Measurements from ENCODE around the gene DTNB. TPM values are rescaled to one million over a fixed set of nuclear protein-coding genes. Genes with fewer than 3 reads are reported as not detected.
"Not testable (repeated sequence)": the region's sequence is repeated elsewhere in the genome, so short reads cannot be mapped to it uniquely, and the experiment has no call there.

The DTNB gene
- total and polyA plus RNA-seq, 7 donors, result 2.4 to 7.8 (median 4.8) TPM

DNA sequence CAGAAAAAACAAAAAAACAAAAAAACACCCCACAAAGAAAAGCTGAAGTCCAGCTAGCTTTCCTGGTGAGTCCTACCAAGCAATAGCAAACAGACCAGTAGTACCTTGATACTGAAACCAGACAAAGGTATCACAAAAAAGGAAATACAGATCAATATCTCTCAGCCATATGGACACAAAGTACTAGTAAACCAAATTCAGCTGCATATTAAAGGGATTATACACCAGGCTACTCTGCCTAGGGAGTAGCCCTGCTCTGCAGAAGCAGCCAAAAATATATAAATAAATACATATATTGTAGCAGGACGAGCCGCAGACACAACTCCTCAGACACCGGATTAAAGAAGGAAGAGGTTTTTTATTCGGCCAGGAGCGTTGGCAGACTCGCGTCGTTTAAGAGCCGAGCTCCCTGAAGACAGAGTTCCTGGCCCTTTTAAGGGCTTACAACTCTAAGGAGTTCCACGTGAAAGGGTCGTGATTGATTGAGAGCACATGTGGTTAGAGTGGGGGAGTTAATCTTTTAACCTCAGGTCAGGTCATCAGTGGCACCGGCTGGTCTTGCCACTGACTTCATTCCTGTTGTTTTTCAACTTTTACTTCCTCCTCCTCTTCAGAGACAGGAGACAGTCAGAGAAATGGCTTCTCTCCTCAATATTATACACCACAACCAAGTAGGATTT, 38.4 kb upstream of the DTNB start:
- Histone ChIP-seq H3K36me3 (no peaks in the 10 kb centered on the region), H3K4me3 (peak overlapping the region in 2 of 4 donors; percentile 16 to 22)
- TF ChIP-seq, protein P1, sequence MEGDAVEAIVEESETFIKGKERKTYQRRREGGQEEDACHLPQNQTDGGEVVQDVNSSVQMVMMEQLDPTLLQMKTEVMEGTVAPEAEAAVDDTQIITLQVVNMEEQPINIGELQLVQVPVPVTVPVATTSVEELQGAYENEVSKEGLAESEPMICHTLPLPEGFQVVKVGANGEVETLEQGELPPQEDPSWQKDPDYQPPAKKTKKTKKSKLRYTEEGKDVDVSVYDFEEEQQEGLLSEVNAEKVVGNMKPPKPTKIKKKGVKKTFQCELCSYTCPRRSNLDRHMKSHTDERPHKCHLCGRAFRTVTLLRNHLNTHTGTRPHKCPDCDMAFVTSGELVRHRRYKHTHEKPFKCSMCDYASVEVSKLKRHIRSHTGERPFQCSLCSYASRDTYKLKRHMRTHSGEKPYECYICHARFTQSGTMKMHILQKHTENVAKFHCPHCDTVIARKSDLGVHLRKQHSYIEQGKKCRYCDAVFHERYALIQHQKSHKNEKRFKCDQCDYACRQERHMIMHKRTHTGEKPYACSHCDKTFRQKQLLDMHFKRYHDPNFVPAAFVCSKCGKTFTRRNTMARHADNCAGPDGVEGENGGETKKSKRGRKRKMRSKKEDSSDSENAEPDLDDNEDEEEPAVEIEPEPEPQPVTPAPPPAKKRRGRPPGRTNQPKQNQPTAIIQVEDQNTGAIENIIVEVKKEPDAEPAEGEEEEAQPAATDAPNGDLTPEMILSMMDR (IDR thresholded peaks at IDR 0.05), result no peak
- TF ChIP-seq EP300 (IDR thresholded peaks at IDR 0.05) (no peak), POLR2A (IDR thresholded peaks at IDR 0.05) (no peak), POLR2AphosphoS5 (IDR thresholded peaks at IDR 0.05) (no peak)

DNA sequence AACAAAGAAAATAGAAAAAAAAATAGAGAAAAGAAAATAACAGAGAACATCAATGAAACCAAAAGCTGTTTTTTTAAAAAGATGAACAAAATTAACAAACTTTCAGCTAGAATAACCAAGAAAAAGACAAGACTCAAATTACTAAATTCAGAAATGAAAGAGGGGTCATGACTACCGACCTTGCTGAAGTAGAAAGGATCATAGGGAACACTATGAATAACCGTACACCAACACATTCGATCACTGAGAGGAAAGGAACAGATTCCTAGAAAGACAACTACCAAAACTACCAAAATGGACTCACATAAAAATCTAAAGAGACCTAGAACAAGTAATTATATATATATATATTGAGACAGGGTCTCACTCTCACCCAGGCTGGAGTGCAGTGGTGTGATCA, 37.4 kb upstream of the DTNB start:
- H3K4me1 ChIP-seq, result peaks cover 0 to 7% (median 0%) of the 10 kb centered on the region in 4 donors
- no peak for TF ChIP-seq EP300 (IDR thresholded peaks at IDR 0.05)
- no peak for DNase-seq
- H3K36me3 ChIP-seq, result no peaks in the 10 kb centered on the region
- H3K27ac ChIP-seq, result no peak overlapping the region
- no peaks in the 10 kb centered on the region for H3K9me3 ChIP-seq
- intact Hi-C loops (cut with DNase I), result no loop called here
- H3K4me3 ChIP-seq, result no peak overlapping the region
- 83 to 87% methylated on average over 3 of the region's 3 CpGs for WGBS, 2 donors
- H3K27me3 ChIP-seq, result no peaks in the 10 kb centered on the region

More for the DNA sequence above, 38.4 kb upstream of the DTNB start:
- no peak for DNase-seq
- no peaks in the 10 kb centered on the region for H3K27me3 ChIP-seq
- H3K9me3 ChIP-seq, result no peaks in the 10 kb centered on the region
- peaks cover 0 to 7% (median 0%) of the 10 kb centered on the region in 4 donors for H3K4me1 ChIP-seq
- H3K27ac ChIP-seq, result no peak overlapping the region
- 17 to 59% methylated on average over 12 of the region's 12 CpGs for WGBS, 2 donors
- intact Hi-C loops (cut with DNase I), result no loop called here

DNA sequence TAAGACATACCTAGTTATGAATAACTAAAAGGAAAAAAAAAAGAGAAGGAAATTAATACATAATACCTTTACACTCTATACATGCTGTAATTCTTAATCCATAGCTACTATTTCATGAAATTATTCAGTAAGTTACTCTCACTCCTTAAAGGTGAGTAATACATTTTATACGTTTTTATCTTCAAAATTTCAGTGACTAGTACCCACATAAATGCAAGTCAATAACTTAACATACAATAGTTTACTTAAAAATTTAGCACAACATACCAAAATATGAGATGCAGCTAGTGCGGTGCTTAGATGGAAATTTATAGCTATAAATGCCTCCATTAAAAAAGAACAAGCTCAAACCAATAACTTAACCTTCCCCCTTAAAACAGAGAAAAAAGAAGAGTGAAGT, 36.0 kb upstream of the DTNB start:
- Histone ChIP-seq H3K4me3 (no peak overlapping the region), H3K9me3 (no peaks in the 10 kb centered on the region), H3K36me3 (no peaks in the 10 kb centered on the region), H3K27me3 (no peaks in the 10 kb centered on the region), H3K4me1 (peaks cover 0 to 7% (median 0%) of the 10 kb centered on the region in 4 donors), H3K27ac (no peak overlapping the region)
- intact Hi-C loops (cut with DNase I), result no loop called here
- 86 to 91% methylated on average over 2 of the region's 2 CpGs for WGBS, 2 donors
- TF ChIP-seq, protein P1 (IDR thresholded peaks at IDR 0.05), result no peak
- TF ChIP-seq EP300 (IDR thresholded peaks at IDR 0.05) (no peak), POLR2AphosphoS5 (IDR thresholded peaks at IDR 0.05) (no peak), POLR2A (IDR thresholded peaks at IDR 0.05) (no peak)
- no peak for DNase-seq

DNA sequence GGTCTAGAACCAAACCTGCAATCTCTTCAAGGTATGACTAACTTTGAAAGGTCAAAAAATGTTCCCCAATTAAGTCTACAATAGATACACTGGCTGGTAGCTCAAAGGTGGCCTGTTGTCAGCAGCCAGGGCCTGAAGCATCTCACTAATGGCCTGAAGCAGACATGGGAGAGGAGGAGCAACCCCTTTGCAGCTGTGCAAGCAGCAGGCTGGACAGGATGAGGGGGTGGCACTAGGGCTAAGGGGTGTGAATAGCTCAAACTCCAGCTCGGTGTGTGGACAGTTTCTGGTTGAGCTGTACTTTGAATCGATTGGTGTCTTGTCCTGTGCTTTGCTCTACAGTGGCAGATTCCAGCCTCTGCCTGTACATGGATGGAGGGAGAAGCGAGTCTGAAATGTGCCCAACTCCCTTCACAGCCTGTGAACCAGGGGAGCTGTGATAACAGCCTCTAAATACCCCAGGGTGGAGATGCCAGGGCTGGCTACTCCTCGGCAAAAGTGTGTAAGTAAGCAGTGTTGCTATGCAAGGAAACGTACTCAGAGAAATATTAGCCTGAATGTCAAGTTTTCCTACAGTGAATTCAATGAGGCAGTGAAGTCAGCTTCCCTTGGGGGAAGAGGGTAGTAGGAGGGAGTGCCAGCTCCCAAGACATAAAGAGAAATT, 34.7 kb upstream of the DTNB start:
- H3K9me3 ChIP-seq, result no peaks in the 10 kb centered on the region
- TF ChIP-seq POLR2A (IDR thresholded peaks at IDR 0.05) (no peak), POLR2AphosphoS5 (IDR thresholded peaks at IDR 0.05) (no peak), EP300 (IDR thresholded peaks at IDR 0.05) (no peak)
- TF ChIP-seq, protein P1 (IDR thresholded peaks at IDR 0.05), result no peak
- H3K4me1 ChIP-seq, result peaks cover 0 to 7% (median 0%) of the 10 kb centered on the region in 4 donors
- no peak overlapping the region for H3K4me3 ChIP-seq
- H3K27ac ChIP-seq, result no peak overlapping the region
- DNase-seq, result no peak
- 70 to 76% methylated on average over 5 of the region's 5 CpGs for WGBS, 2 donors
- H3K27me3 ChIP-seq, result no peaks in the 10 kb centered on the region
- no peaks in the 10 kb centered on the region for H3K36me3 ChIP-seq
- intact Hi-C loops (cut with DNase I), result no loop called here

DNA sequence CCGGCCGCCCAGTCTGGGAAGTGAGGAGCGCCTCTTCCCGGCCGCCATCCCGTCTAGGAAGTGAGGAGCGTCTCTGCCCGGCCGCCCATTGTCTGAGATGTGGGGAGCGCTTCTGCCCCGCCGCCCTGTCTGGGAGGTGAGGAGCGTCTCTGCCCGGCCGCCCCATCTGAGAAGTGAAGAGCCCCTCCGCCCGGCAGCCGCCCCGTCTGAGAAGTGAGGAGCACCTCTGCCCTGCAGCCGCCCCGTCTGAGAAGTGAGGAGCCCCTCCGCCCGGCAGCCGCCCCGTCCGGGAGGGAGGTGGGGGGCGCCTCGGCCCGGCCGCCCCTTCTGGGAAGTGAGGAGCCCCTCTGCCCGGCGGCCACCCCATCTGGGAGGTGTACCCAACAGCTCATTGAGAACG, 32.2 kb upstream of the DTNB start:
- H3K4me3 ChIP-seq; intact Hi-C loops (cut with DNase I); DNase-seq; H3K9me3 ChIP-seq; H3K27ac ChIP-seq; H3K36me3 ChIP-seq; H3K27me3 ChIP-seq; H3K4me1 ChIP-seq: not testable (repeated sequence)
- 94 to 95% methylated on average over 33 of the region's 33 CpGs for WGBS, 2 donors
